ENCODE results near the gene FLYWCH2. TPM values are rescaled to one million over a fixed set of nuclear protein-coding genes. Genes with fewer than 3 reads are reported as not detected.

Gene FLYWCH2
- total and polyA plus RNA-seq, 2 of the 13 experiments (the other 11 are each of a cell fraction or from before 2014, with no cell fraction given): 16.9 to 19.8 TPM

DNA sequence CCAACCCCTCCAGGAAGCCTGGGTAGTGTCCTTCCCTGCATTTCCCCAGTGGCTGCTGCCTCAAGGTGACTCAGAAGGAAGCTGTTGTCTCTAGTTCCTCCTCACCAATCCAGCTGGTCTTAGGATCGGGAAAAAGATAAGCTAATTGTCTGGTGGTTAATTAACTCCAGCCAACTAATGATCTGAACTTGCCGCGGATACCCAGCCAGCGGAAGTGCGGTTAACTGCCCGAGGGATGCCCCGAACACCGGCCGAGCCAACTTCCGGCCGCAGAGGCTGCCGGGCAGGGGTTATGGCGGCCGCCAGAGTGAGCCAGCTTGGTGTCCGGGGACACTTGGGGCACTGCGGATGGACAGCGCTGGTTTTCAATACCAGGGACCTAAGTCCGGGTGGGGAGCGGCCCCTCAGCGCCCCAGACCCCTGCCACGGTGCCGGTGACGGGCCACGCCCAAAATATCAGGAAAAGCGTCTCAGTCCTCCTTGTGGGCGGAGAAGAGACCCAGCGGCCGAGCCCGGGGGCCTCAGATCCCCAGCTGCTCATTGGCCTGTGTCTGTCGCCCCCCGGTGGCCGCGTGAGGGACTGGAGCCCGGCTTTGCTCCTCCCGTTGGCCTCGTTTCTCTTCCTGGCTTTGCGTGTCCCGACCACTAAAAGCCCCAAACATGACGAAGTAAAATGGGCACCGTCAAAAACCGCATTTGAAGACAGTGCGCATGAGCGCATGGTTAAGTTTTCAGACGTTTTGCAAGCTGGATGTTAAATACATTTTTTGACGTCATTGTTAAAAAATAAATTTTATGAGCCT, 14.8 kb upstream of the FLYWCH2 start (continued):
- TF ChIP-seq, protein P1, sequence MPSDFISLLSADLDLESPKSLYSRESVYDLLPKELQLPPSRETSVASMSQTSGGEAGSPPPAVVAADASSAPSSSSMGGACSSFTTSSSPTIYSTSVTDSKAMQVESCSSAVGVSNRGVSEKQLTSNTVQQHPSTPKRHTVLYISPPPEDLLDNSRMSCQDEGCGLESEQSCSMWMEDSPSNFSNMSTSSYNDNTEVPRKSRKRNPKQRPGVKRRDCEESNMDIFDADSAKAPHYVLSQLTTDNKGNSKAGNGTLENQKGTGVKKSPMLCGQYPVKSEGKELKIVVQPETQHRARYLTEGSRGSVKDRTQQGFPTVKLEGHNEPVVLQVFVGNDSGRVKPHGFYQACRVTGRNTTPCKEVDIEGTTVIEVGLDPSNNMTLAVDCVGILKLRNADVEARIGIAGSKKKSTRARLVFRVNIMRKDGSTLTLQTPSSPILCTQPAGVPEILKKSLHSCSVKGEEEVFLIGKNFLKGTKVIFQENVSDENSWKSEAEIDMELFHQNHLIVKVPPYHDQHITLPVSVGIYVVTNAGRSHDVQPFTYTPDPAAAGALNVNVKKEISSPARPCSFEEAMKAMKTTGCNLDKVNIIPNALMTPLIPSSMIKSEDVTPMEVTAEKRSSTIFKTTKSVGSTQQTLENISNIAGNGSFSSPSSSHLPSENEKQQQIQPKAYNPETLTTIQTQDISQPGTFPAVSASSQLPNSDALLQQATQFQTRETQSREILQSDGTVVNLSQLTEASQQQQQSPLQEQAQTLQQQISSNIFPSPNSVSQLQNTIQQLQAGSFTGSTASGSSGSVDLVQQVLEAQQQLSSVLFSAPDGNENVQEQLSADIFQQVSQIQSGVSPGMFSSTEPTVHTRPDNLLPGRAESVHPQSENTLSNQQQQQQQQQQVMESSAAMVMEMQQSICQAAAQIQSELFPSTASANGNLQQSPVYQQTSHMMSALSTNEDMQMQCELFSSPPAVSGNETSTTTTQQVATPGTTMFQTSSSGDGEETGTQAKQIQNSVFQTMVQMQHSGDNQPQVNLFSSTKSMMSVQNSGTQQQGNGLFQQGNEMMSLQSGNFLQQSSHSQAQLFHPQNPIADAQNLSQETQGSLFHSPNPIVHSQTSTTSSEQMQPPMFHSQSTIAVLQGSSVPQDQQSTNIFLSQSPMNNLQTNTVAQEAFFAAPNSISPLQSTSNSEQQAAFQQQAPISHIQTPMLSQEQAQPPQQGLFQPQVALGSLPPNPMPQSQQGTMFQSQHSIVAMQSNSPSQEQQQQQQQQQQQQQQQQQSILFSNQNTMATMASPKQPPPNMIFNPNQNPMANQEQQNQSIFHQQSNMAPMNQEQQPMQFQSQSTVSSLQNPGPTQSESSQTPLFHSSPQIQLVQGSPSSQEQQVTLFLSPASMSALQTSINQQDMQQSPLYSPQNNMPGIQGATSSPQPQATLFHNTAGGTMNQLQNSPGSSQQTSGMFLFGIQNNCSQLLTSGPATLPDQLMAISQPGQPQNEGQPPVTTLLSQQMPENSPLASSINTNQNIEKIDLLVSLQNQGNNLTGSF (CRISPR knock-in tag; IDR thresholded peaks at IDR 0.05): no peak
- TF ChIP-seq, protein P2, sequence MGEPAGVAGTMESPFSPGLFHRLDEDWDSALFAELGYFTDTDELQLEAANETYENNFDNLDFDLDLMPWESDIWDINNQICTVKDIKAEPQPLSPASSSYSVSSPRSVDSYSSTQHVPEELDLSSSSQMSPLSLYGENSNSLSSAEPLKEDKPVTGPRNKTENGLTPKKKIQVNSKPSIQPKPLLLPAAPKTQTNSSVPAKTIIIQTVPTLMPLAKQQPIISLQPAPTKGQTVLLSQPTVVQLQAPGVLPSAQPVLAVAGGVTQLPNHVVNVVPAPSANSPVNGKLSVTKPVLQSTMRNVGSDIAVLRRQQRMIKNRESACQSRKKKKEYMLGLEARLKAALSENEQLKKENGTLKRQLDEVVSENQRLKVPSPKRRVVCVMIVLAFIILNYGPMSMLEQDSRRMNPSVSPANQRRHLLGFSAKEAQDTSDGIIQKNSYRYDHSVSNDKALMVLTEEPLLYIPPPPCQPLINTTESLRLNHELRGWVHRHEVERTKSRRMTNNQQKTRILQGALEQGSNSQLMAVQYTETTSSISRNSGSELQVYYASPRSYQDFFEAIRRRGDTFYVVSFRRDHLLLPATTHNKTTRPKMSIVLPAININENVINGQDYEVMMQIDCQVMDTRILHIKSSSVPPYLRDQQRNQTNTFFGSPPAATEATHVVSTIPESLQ (CRISPR knock-in tag; conservative IDR thresholded peaks at IDR 0.05): no peak
- no peak for TF ChIP-seq NR2F6 (IDR thresholded peaks at IDR 0.05)
- peak; percentile 43; the same call in 1 of the 2 replicates for TF ChIP-seq NR2F6 (CRISPR knock-in tag; IDR thresholded peaks at IDR 0.05)
- TF ChIP-seq PHF8 (CRISPR knock-in tag; IDR thresholded peaks at IDR 0.05): peak; percentile 94
- no peak for TF ChIP-seq NPAS2 (CRISPR knock-in tag; IDR thresholded peaks at IDR 0.05; ENCODE audit: borderline replicate concordance)
- peak; percentile 42; the same call in 1 of the 2 replicates for TF ChIP-seq REPIN1 (CRISPR knock-in tag; IDR thresholded peaks at IDR 0.05; ENCODE audit: borderline replicate concordance, low read depth)
- TF ChIP-seq ARHGAP35 (CRISPR knock-in tag; IDR thresholded peaks at IDR 0.05; ENCODE audit: borderline replicate concordance): peak; percentile 90; the same call in 1 of the 2 replicates
- TF ChIP-seq ZNF33A (CRISPR knock-in tag; IDR thresholded peaks at IDR 0.05; ENCODE audit: borderline replicate concordance): 0 out of 2 replicates have a peak, but pooled peaks have one; percentile 61
- TF ChIP-seq, protein P3, sequence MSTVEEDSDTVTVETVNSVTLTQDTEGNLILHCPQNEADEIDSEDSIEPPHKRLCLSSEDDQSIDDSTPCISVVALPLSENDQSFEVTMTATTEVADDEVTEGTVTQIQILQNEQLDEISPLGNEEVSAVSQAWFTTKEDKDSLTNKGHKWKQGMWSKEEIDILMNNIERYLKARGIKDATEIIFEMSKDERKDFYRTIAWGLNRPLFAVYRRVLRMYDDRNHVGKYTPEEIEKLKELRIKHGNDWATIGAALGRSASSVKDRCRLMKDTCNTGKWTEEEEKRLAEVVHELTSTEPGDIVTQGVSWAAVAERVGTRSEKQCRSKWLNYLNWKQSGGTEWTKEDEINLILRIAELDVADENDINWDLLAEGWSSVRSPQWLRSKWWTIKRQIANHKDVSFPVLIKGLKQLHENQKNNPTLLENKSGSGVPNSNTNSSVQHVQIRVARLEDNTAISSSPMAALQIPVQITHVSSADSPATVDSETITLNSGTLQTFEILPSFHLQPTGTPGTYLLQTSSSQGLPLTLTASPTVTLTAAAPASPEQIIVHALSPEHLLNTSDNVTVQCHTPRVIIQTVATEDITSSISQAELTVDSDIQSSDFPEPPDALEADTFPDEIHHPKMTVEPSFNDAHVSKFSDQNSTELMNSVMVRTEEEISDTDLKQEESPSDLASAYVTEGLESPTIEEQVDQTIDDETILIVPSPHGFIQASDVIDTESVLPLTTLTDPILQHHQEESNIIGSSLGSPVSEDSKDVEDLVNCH (CRISPR knock-in tag; IDR thresholded peaks at IDR 0.05): no peak
- TF ChIP-seq EED (CRISPR knock-in tag; IDR thresholded peaks at IDR 0.05): peak; percentile 94
- no peak for TF ChIP-seq ZNF724P (CRISPR knock-in tag; IDR thresholded peaks at IDR 0.05; ENCODE audit: borderline replicate concordance)
- TF ChIP-seq ONECUT2 (CRISPR knock-in tag; IDR thresholded peaks at IDR 0.05): no peak
- peak; percentile 78 for TF ChIP-seq KDM3A (CRISPR knock-in tag; IDR thresholded peaks at IDR 0.05; ENCODE audit: low read depth)
- TF ChIP-seq ZNF292 (CRISPR knock-in tag; IDR thresholded peaks at IDR 0.05; ENCODE audit: borderline replicate concordance, low read depth): 0 out of 2 replicates have a peak, but pooled peaks have one; percentile 27
- TF ChIP-seq, protein P4, sequence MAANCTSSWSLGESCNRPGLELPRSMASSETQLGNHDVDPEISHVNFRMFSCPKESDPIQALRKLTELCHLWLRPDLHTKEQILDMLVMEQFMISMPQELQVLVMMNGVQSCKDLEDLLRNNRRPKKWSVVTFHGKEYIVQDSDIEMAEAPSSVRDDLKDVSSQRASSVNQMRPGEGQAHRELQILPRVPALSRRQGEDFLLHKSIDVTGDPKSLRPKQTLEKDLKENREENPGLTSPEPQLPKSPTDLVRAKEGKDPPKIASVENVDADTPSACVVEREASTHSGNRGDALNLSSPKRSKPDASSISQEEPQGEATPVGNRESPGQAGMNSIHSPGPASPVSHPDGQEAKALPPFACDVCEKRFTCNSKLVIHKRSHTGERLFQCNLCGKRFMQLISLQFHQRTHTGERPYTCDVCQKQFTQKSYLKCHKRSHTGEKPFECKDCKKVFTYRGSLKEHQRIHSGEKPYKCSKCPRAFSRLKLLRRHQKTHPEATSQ (CRISPR knock-in tag; IDR thresholded peaks at IDR 0.05; ENCODE audit: borderline replicate concordance): no peak

All from HepG2 (cell line).